HEK293 (cell line): ENCODE results near the gene SYNGR3.

ENCODE experiments used
- BCL11A ChIP-seq: fragments of 450-650 bp; formaldehyde crosslinking; IDR thresholded peaks from 2 replicates; pipeline ENCODE4 v1.5.1; 2016; ENCODE audit warnings: low read depth, missing biosample characterization, missing genetic modification characterization
- KLF10 ChIP-seq: fragments of 450-650 bp; IDR thresholded peaks from 2 replicates; pipeline ENCODE4 v1.5.1; 2018; ENCODE audit warnings: missing biosample characterization, mild to moderate bottlenecking, missing genetic modification characterization
- MZF1 ChIP-seq: fragments of 450-650 bp; formaldehyde crosslinking; IDR thresholded peaks from 2 replicates; pipeline ENCODE4 v1.5.1; 2017; ENCODE audit warnings: missing biosample characterization, missing genetic modification characterization, borderline replicate concordance
- PRDM1 ChIP-seq: fragments of 450-650 bp; formaldehyde crosslinking; IDR thresholded peaks from 2 replicates; pipeline ENCODE4; 2016; ENCODE audit warnings: missing biosample characterization, missing genetic modification characterization
- TCF7L2 ChIP-seq: IDR thresholded peaks from 2 replicates; pipeline ENCODE4 v1.6.1; 2011; ENCODE audit warnings: low read depth, mild to moderate bottlenecking, inconsistent platforms, low read length, moderate library complexity, borderline replicate concordance
- YY1 ChIP-seq: fragments of 450-650 bp; formaldehyde crosslinking; IDR thresholded peaks from 2 replicates; pipeline ENCODE4 v1.5.1; 2018; ENCODE audit warnings: missing biosample characterization, missing genetic modification characterization
- ZBTB17 ChIP-seq: fragments of 450-650 bp; formaldehyde crosslinking; IDR thresholded peaks from 2 replicates; pipeline ENCODE4 v1.5.1; 2016; ENCODE audit warnings: missing biosample characterization, missing genetic modification characterization
- ZFHX2 ChIP-seq: fragments of 450-650 bp; formaldehyde crosslinking; conservative IDR thresholded peaks from 2 replicates; pipeline ENCODE4 v1.5.1; 2016; ENCODE audit warnings: missing biosample characterization, missing genetic modification characterization
- ZFP41 ChIP-seq: fragments of 450-650 bp; formaldehyde crosslinking; IDR thresholded peaks from 2 replicates; pipeline ENCODE4 v1.5.1; 2016; ENCODE audit warnings: missing biosample characterization, missing genetic modification characterization, borderline replicate concordance
- ZIC2 ChIP-seq: fragments of 450-650 bp; formaldehyde crosslinking; IDR thresholded peaks from 2 replicates; pipeline ENCODE4 v1.5.1; 2016; ENCODE audit warnings: missing biosample characterization, missing genetic modification characterization
- ZNF214 ChIP-seq: fragments of 450-650 bp; formaldehyde crosslinking; IDR thresholded peaks from 2 replicates; pipeline ENCODE4 v1.5.1; 2017; ENCODE audit warnings: missing biosample characterization, mild to moderate bottlenecking, missing genetic modification characterization, borderline replicate concordance
- ZNF341 ChIP-seq: fragments of 450-650 bp; formaldehyde crosslinking; IDR thresholded peaks from 2 replicates; pipeline ENCODE4; 2016; ENCODE audit warnings: low read depth, missing biosample characterization, missing genetic modification characterization
- ZNF366 ChIP-seq: fragments of 450-650 bp; formaldehyde crosslinking; conservative IDR thresholded peaks from 2 replicates; pipeline ENCODE4 v1.5.1; 2016; ENCODE audit warnings: missing biosample characterization, missing genetic modification characterization
- ZNF391 ChIP-seq: fragments of 450-650 bp; formaldehyde crosslinking; IDR thresholded peaks from 2 replicates; pipeline ENCODE4 v1.5.1; 2016; ENCODE audit warnings: low read depth, missing biosample characterization, missing genetic modification characterization, borderline replicate concordance
- ZNF473 ChIP-seq: fragments of 450-650 bp; formaldehyde crosslinking; IDR thresholded peaks from 2 replicates; pipeline ENCODE4 v1.5.1; 2017; ENCODE audit warnings: missing biosample characterization, missing genetic modification characterization
- ZNF501 ChIP-seq: fragments of 450-650 bp; formaldehyde crosslinking; IDR thresholded peaks from 2 replicates; pipeline ENCODE4 v1.5.1; 2016; ENCODE audit warnings: missing biosample characterization, missing genetic modification characterization
- ZNF596 ChIP-seq: fragments of 450-650 bp; IDR thresholded peaks from 2 replicates; pipeline ENCODE4 v1.5.0; 2018; ENCODE audit warnings: missing biosample characterization, mild to moderate bottlenecking, missing genetic modification characterization, moderate library complexity
- ZNF629 ChIP-seq: fragments of 450-650 bp; formaldehyde crosslinking; IDR thresholded peaks from 2 replicates; pipeline ENCODE4 v1.5.1; 2017; ENCODE audit warnings: missing biosample characterization, missing genetic modification characterization
- ZNF654 ChIP-seq: fragments of 450-650 bp; formaldehyde crosslinking; IDR thresholded peaks from 2 replicates; pipeline ENCODE4 v1.5.1; 2016; ENCODE audit warnings: low read depth, missing biosample characterization, missing genetic modification characterization
- ZNF660 ChIP-seq: fragments of 450-650 bp; IDR thresholded peaks from 2 replicates; pipeline ENCODE4 v1.5.1; 2018; ENCODE audit warnings: missing biosample characterization, mild to moderate bottlenecking, missing genetic modification characterization
- ZNF677 ChIP-seq: fragments of 450-650 bp; IDR thresholded peaks from 2 replicates; pipeline ENCODE4 v1.5.0; 2018; ENCODE audit warnings: missing biosample characterization, mild to moderate bottlenecking, missing genetic modification characterization, moderate library complexity
- ZNF791 ChIP-seq: fragments of 450-650 bp; formaldehyde crosslinking; IDR thresholded peaks from 2 replicates; pipeline ENCODE4 v1.5.1; 2016; ENCODE audit warnings: missing biosample characterization, missing genetic modification characterization
- TF ChIP-seq, protein P1 (sequence below): IDR thresholded peaks from 2 replicates; pipeline ENCODE4 v1.6.1; 2011; ENCODE audit warnings: mild to moderate bottlenecking, low read depth, low read length, borderline replicate concordance
- TF ChIP-seq, protein P2 (sequence below): fragments of 450-650 bp; formaldehyde crosslinking; IDR thresholded peaks from 2 replicates; pipeline ENCODE4 v1.5.1; 2016; ENCODE audit warnings: missing biosample characterization, missing genetic modification characterization
- TF ChIP-seq, protein P3 (sequence below): fragments of 450-650 bp; formaldehyde crosslinking; IDR thresholded peaks from 2 replicates; pipeline ENCODE4; 2016; ENCODE audit warnings: missing biosample characterization, missing genetic modification characterization
- TF ChIP-seq, protein P4 (sequence below): fragments of 450-650 bp; formaldehyde crosslinking; IDR thresholded peaks from 2 replicates; pipeline ENCODE4 v1.5.1; 2016; ENCODE audit warnings: missing biosample characterization, missing genetic modification characterization
- TF ChIP-seq, protein P5 (sequence below): fragments of 450-650 bp; formaldehyde crosslinking; IDR thresholded peaks from 2 replicates; pipeline ENCODE4 v1.5.1; 2016; ENCODE audit warnings: missing biosample characterization, missing genetic modification characterization
- TF ChIP-seq, protein P6 (sequence below): fragments of 450-650 bp; formaldehyde crosslinking; IDR thresholded peaks from 2 replicates; pipeline ENCODE4 v1.5.1; 2017; ENCODE audit warnings: missing biosample characterization, missing genetic modification characterization
- TF ChIP-seq, protein P7 (sequence below): fragments of 450-650 bp; formaldehyde crosslinking; IDR thresholded peaks from 2 replicates; pipeline ENCODE4 v1.5.1; 2016; ENCODE audit warnings: missing biosample characterization, missing genetic modification characterization

Gene SYNGR3

DNA sequence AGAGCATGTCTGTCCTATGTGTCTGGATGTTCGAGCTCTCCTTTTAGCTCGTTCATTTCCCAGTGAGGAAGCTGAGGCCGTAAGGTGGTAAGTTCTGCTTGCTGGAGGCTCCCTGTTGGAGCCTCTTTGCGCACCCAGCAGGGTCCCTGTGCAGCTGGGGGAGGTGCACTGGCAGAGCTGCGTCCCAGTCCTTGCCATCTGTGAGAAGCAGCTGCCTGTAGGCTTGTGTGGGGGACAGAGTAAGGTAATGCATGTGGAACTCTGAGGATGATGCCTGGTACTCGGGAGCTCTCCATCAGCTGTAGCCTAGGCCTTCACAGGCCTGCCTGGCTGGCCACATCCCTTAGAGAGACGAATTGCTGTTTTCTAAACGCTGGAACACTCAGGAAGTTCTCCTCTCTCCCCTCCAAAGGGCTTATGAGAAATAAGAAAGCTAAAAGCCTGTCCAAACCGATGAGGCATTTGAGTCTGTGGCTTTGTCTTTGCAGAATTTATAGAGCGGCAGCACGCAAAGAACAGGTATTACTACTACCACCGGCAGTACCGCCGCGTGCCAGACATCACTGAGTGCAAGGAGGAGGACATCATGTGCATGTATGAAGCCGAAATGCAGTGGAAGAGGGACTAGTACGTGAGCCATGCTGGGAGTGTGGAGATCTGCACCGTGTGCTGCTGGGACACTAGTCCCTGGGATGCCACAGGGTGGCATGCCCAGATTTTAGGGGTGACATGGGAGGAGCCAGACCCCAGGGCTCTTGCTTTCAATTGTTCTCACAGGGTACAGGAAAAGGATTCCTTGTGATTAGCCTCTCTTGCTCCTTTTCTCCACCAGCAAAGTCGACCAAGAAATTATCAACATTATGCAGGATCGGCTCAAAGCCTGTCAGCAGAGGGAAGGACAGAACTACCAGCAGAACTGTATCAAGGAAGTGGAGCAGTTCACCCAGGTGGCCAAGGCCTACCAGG is 28.8 kb upstream of the SYNGR3 start (continued):
- TF ChIP-seq ZNF654 = no peak
- TF ChIP-seq MZF1 (tag by site-specific recombination) = peak; percentile 64; the same call in 1 of the 2 replicates
- TF ChIP-seq, protein P1, sequence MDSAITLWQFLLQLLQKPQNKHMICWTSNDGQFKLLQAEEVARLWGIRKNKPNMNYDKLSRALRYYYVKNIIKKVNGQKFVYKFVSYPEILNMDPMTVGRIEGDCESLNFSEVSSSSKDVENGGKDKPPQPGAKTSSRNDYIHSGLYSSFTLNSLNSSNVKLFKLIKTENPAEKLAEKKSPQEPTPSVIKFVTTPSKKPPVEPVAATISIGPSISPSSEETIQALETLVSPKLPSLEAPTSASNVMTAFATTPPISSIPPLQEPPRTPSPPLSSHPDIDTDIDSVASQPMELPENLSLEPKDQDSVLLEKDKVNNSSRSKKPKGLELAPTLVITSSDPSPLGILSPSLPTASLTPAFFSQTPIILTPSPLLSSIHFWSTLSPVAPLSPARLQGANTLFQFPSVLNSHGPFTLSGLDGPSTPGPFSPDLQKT = no peak
- TF ChIP-seq, protein P2, sequence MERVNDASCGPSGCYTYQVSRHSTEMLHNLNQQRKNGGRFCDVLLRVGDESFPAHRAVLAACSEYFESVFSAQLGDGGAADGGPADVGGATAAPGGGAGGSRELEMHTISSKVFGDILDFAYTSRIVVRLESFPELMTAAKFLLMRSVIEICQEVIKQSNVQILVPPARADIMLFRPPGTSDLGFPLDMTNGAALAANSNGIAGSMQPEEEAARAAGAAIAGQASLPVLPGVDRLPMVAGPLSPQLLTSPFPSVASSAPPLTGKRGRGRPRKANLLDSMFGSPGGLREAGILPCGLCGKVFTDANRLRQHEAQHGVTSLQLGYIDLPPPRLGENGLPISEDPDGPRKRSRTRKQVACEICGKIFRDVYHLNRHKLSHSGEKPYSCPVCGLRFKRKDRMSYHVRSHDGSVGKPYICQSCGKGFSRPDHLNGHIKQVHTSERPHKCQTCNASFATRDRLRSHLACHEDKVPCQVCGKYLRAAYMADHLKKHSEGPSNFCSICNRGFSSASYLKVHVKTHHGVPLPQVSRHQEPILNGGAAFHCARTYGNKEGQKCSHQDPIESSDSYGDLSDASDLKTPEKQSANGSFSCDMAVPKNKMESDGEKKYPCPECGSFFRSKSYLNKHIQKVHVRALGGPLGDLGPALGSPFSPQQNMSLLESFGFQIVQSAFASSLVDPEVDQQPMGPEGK = no peak
- TF ChIP-seq ZNF366 (tag by site-specific recombination) = peak; percentile 62
- peak; percentile 95 for TF ChIP-seq ZBTB17 (tag by site-specific recombination)
- peak; percentile 76; the same call in 1 of the 2 replicates for TF ChIP-seq ZNF391 (tag by site-specific recombination)
- peak; percentile 79 for TF ChIP-seq ZNF629 (tag by site-specific recombination)
- TF ChIP-seq, protein P3, sequence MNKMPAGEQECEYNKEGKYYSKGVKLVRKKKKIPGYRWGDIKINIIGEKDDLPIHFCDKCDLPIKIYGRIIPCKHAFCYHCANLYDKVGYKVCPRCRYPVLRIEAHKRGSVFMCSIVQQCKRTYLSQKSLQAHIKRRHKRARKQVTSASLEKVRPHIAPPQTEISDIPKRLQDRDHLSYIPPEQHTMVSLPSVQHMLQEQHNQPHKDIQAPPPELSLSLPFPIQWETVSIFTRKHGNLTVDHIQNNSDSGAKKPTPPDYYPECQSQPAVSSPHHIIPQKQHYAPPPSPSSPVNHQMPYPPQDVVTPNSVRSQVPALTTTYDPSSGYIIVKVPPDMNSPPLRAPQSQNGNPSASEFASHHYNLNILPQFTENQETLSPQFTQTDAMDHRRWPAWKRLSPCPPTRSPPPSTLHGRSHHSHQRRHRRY = no peak
- TF ChIP-seq ZNF677 (tag by site-specific recombination) = no peak
- TF ChIP-seq, protein P4, sequence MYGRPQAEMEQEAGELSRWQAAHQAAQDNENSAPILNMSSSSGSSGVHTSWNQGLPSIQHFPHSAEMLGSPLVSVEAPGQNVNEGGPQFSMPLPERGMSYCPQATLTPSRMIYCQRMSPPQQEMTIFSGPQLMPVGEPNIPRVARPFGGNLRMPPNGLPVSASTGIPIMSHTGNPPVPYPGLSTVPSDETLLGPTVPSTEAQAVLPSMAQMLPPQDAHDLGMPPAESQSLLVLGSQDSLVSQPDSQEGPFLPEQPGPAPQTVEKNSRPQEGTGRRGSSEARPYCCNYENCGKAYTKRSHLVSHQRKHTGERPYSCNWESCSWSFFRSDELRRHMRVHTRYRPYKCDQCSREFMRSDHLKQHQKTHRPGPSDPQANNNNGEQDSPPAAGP (tag by site-specific recombination) = peak; percentile 17
- peak; percentile 91 for TF ChIP-seq ZIC2
- no peak for TF ChIP-seq ZNF473
- peak; percentile 99 for TF ChIP-seq ZNF341
- TF ChIP-seq YY1 (tag by site-specific recombination) = no peak
- no peak for TF ChIP-seq TCF7L2
- TF ChIP-seq, protein P5, sequence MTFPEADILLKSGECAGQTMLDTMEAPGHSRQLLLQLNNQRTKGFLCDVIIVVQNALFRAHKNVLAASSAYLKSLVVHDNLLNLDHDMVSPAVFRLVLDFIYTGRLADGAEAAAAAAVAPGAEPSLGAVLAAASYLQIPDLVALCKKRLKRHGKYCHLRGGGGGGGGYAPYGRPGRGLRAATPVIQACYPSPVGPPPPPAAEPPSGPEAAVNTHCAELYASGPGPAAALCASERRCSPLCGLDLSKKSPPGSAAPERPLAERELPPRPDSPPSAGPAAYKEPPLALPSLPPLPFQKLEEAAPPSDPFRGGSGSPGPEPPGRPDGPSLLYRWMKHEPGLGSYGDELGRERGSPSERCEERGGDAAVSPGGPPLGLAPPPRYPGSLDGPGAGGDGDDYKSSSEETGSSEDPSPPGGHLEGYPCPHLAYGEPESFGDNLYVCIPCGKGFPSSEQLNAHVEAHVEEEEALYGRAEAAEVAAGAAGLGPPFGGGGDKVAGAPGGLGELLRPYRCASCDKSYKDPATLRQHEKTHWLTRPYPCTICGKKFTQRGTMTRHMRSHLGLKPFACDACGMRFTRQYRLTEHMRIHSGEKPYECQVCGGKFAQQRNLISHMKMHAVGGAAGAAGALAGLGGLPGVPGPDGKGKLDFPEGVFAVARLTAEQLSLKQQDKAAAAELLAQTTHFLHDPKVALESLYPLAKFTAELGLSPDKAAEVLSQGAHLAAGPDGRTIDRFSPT (tag by site-specific recombination) = peak; percentile 86
- TF ChIP-seq BCL11A (tag by site-specific recombination) = no peak; the same call in 1 of the 2 replicates
- TF ChIP-seq, protein P6, sequence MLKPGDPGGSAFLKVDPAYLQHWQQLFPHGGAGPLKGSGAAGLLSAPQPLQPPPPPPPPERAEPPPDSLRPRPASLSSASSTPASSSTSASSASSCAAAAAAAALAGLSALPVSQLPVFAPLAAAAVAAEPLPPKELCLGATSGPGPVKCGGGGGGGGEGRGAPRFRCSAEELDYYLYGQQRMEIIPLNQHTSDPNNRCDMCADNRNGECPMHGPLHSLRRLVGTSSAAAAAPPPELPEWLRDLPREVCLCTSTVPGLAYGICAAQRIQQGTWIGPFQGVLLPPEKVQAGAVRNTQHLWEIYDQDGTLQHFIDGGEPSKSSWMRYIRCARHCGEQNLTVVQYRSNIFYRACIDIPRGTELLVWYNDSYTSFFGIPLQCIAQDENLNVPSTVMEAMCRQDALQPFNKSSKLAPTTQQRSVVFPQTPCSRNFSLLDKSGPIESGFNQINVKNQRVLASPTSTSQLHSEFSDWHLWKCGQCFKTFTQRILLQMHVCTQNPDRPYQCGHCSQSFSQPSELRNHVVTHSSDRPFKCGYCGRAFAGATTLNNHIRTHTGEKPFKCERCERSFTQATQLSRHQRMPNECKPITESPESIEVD (tag by site-specific recombination) = peak; percentile 63; the same call in 1 of the 2 replicates
- 0 out of 2 replicates have a peak, but pooled peaks have one; percentile 61 for TF ChIP-seq ZNF660 (tag by site-specific recombination)
- TF ChIP-seq ZNF501 (tag by site-specific recombination) = peak; percentile 56; the same call in 1 of the 2 replicates
- TF ChIP-seq PRDM1 (tag by site-specific recombination) = no peak
- no peak for TF ChIP-seq ZFP41 (tag by site-specific recombination)
- no peak for TF ChIP-seq ZNF791
- peak; percentile 57 for TF ChIP-seq ZNF596 (tag by site-specific recombination)
- TF ChIP-seq ZFHX2 = no peak
- TF ChIP-seq KLF10 (tag by site-specific recombination) = peak; percentile 41
- TF ChIP-seq, protein P7, sequence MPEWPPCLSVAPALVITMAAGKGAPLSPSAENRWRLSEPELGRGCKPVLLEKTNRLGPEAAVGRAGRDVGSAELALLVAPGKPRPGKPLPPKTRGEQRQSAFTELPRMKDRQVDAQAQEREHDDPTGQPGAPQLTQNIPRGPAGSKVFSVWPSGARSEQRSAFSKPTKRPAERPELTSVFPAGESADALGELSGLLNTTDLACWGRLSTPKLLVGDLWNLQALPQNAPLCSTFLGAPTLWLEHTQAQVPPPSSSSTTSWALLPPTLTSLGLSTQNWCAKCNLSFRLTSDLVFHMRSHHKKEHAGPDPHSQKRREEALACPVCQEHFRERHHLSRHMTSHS (tag by site-specific recombination) = no peak
- no peak for TF ChIP-seq ZNF214
